Fibroblast of the aortic adventitia (primary cell): ENCODE results near the gene SCART1. TPM values are rescaled to one million over a fixed set of nuclear protein-coding genes. Genes with fewer than 3 reads are reported as not detected.

Experiments used
- DNase-seq: peaks from one replicate; pipeline ENCODE4 v3.0.0-alpha.2; 2010; ENCODE audit warnings: low read depth
- H3K4me3 ChIP-seq: 2 replicates; pipeline ENCODE4 v1.5.1; 2011; ENCODE audit warnings: low read depth, mild to moderate bottlenecking, control low read depth, low read length, moderate library complexity
- CTCF ChIP-seq: IDR thresholded peaks from 2 replicates; pipeline ENCODE4 v1.5.1; 2011; ENCODE audit warnings: mild to moderate bottlenecking, low read length, control low read depth, inconsistent platforms; ENCODE audit not compliant: insufficient read depth
- total RNA-seq: library from RNA; depleted of rRNA; stranded (reverse); fragments of >200 nt; gene quantifications from 2 replicates; pipeline ENCODE4 v1.2.3, GENCODE V29; 2012; ENCODE audit warnings: low replicate concordance

The SCART1 gene
- total RNA-seq, 1 donor = 1.6 TPM

DNA sequence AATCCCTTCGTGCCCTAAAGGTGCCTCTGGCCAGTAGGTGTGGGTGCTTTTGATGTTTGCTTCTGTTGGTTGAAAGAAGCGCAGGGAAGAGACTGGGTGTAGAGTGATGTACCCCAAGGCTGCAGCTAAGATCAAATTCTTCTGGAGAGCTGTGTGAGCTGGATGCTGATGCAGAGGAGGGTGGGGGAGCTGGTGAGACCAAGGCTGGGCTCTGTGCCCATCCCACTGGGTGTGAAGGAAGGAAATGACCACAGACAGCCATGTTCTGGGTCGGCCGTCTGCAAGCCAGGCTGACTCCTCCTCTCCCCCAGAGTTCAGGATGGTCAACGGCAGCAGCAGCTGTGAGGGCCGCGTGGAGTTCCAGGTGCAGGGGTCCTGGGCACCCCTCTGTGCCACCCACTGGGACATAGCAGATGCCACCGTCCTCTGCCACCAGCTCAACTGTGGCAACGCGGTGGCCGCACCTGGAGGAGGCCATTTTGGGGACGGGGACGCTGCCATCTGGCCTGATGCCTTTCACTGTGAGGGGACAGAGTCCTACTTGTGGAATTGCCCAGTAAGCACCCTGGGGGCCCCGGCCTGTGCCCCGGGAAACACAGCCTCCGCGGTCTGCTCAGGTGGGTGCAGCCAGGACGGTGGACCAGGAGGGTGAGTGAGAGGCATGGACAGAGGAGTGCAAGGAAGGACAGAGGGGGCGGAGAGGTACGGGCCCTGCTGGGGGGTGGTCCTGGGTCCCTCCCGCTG is 5.1 kb downstream of the SCART1 start:
- no peak for DNase-seq
- TF ChIP-seq CTCF = no peak
- H3K4me3 ChIP-seq = no peak overlapping the region

DNA sequence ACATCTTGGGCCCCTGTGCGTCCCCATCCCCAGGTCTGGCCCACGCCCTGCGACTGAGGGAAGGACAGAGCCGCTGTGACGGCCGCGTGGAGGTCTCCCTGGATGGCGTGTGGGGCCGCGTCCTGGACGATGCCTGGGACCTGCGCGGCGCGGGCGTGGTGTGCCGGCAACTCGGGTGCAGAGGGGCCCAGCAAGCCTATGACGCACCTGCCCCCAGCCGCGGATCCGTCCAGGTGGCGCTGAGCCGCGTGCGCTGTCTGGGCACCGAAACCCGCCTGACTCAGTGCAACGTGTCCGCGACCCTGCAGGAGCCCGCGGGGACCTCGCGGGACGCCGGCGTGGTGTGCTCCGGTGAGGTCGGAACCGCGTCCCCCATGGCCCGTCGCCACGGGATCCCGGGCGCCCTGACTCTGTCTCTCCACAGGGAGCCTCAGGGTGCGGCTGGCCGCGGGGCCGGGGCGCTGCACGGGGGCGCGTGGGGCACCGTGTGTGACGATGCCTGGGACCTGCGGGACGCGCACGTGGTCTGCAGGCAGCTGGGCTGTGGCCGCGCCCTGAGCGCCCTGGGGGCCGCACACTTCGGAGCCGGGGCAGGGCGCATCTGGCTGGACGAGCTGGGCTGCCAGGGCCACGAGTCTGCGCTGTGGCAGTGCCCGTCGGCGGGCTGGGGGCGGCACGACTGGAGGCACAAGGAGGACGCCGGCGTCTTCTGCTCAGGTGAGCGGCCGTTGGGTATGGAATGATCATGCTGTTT is 5.9 kb downstream of the SCART1 start:
- H3K4me3 ChIP-seq = no peak overlapping the region
- DNase-seq = no peak
- no peak for TF ChIP-seq CTCF

GRCh38 chr10:133460208-133460769 is 6.5 kb downstream of the SCART1 start:
- DNase-seq = no peak
- no peak overlapping the region for H3K4me3 ChIP-seq
- TF ChIP-seq CTCF = no peak

- DNase-seq = no peak
- no peak for TF ChIP-seq CTCF
- H3K4me3 ChIP-seq = no peak overlapping the region
These were observed 7.3 kb downstream of the SCART1 start for GRCh38 chr10:133461027-133461426.

- no peak for TF ChIP-seq CTCF
- no peak for DNase-seq
- no peak overlapping the region for H3K4me3 ChIP-seq
These were observed 8.1 kb downstream of the SCART1 start for GRCh38 chr10:133461841-133462240.

GRCh38 chr10:133462512-133463305 is 9.0 kb downstream of the SCART1 start:
- H3K4me3 ChIP-seq = no peak overlapping the region
- DNase-seq = no peak
- TF ChIP-seq CTCF = no peak
